GF-D8 (cell line): ENCODE data around the gene FCAMR.
A peak's percentile ranks its signal among the peaks of the same experiment; 100 is the strongest.
"Not testable (repeated sequence)": the region's sequence is repeated elsewhere in the genome, so short reads cannot be mapped to it uniquely, and the experiment has no call there.

Experiments
- DNase-seq: peaks from one replicate; lab custom pipeline; 2025; lab: John Stamatoyannopoulos, UW

FCAMR gene

GRCh38 chr1:206932177-206932576 is 38.1 kb downstream of the FCAMR start:
- DNase-seq, result no peak

GRCh38 chr1:206931709-206932108 is 38.6 kb downstream of the FCAMR start:
- no peak for DNase-seq

- no peak for DNase-seq
These were observed 40.0 kb downstream of the FCAMR start for GRCh38 chr1:206930210-206930798.

- DNase-seq, result no peak
These were observed 40.7 kb downstream of the FCAMR start for GRCh38 chr1:206929524-206929923.

- DNase-seq, result no peak
These were observed 44.0 kb downstream of the FCAMR start for GRCh38 chr1:206926286-206926685.

GRCh38 chr1:206925106-206925736 is 45.0 kb downstream of the FCAMR start:
- no peak for DNase-seq

- no peak for DNase-seq
These were observed 45.6 kb downstream of the FCAMR start for GRCh38 chr1:206924592-206925105.

- not testable (repeated sequence) for DNase-seq
These were observed 46.2 kb downstream of the FCAMR start for GRCh38 chr1:206923961-206924557.

GRCh38 chr1:206923009-206923960 is 47.0 kb downstream of the FCAMR start:
- no peak for DNase-seq

- DNase-seq, result no peak
These were observed 47.7 kb downstream of the FCAMR start for GRCh38 chr1:206922524-206922923.

- DNase-seq, result peak; percentile 12
These were observed 48.4 kb downstream of the FCAMR start, which contains the start of gene FCMR for GRCh38 chr1:206921772-206922265. Gene FCMR, minus strand, starts transcription at chr1:206921941. Its CDS starts 87 bp downstream, at chr1:206921854.

- no peak for DNase-seq
These were observed 52.2 kb downstream of the FCAMR start for GRCh38 chr1:206918076-206918475.

GRCh38 chr1:206916000-206916709 is 54.1 kb downstream of the FCAMR start:
- DNase-seq, result no peak

GRCh38 chr1:206915030-206915735 is 55.1 kb downstream of the FCAMR start:
- no peak for DNase-seq

- no peak for DNase-seq
These were observed 56.3 kb downstream of the FCAMR start for GRCh38 chr1:206913766-206914537.

- peak; percentile 6 for DNase-seq
These were observed 57.7 kb downstream of the FCAMR start for GRCh38 chr1:206912445-206913095.

- no peak for DNase-seq
These were observed 59.1 kb downstream of the FCAMR start for GRCh38 chr1:206911064-206911663.

- no peak for DNase-seq
These were observed 60.4 kb downstream of the FCAMR start for GRCh38 chr1:206909883-206910318.
